AG04450 (cell line): Measurements from ENCODE around the gene KCNJ6. TPM values are rescaled to one million over a fixed set of nuclear protein-coding genes. Genes with fewer than 3 reads are reported as not detected.

ENCODE experiments used
- CTCF ChIA-PET: fragments of 300-600, 350-600 bp; formaldehyde crosslinking; extraction: SDS; loops from one replicate; lab custom pipeline; 2022; ENCODE audit warnings: antibody characterized with exemption, inconsistent platforms; lab: Charles Lee
- POLR2A ChIA-PET: fragments of 350-600 bp; formaldehyde crosslinking; extraction: SDS; loops from one replicate; lab custom pipeline; 2021; ENCODE audit warnings: antibody characterized with exemption, inconsistent platforms; lab: Yijun Ruan, JAX
- DNase-seq: peaks from one replicate; pipeline ENCODE4 v3.0.0-alpha.2; 2011; ENCODE audit warnings: low read depth, low spot score
- H3K27ac ChIP-seq: one replicate; pipeline ENCODE4 v1.5.1; 2012; ENCODE audit warnings: low read depth, low read length, control low read depth
- H3K27me3 ChIP-seq: one replicate; pipeline ENCODE4 v1.6.0; 2012; ENCODE audit warnings: low read length; ENCODE audit not compliant: control insufficient read depth, insufficient read depth
- H3K4me3 ChIP-seq: 2 replicates; pipeline ENCODE4 v1.5.1; 2011; ENCODE audit warnings: mild to moderate bottlenecking, low read depth, low read length, control low read depth
- H3K9me3 ChIP-seq: 2 replicates; pipeline ENCODE4 v1.5.1; 2012; ENCODE audit warnings: low read length; ENCODE audit not compliant: control insufficient read depth, insufficient read depth
- polyA plus RNA-seq: library from polyadenylated mRNA; depleted of rRNA; stranded (reverse); fragments of >200 nt; gene quantifications from 2 replicates; pipeline ENCODE4 v1.2.3, GENCODE V29; 2011
- TF ChIP-seq, protein P1 (sequence below): IDR thresholded peaks from 2 replicates; pipeline ENCODE4 v1.5.1; 2011; ENCODE audit warnings: low read depth, low read length, control low read depth, inconsistent platforms

KCNJ6 gene
- polyA plus RNA-seq, 1 experiment: 0.02 TPM

DNA sequence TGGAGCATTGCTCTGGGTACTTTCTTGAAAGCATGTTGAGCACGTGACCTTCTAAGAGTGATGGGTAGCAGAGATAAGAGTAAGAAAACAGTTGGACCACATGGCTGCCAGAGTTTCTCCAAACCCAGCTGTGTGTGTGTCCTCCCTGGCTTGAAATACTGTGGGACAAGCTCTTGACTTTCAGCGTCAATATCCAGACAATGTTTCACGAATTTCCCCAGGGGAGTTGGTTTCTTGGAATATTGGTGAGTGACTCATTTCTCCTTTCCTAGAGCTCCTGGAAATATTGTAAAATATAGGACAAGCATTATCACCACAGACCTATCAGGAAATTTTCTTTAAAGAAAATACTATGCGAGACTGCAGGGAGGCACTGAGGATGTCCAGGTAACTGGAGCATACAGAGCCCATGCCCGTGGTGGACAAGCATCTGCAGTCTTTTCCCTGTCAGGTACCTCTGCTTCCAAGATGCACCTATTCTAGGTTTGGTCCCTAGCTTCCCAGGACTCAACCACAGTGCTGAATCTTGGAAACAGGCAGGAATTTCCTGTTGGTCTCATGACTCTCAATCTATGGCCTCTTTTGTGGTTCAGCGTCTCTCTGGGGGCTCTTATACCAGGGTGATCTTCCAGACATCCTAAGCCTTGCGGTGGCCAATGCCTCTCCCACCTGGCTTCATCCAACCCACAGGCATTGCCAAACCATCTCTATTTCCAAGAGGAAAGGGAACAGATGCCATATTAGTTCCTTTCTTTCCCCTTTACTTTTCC lies 67.4 kb downstream of the KCNJ6 start:
- TF ChIP-seq, protein P1, sequence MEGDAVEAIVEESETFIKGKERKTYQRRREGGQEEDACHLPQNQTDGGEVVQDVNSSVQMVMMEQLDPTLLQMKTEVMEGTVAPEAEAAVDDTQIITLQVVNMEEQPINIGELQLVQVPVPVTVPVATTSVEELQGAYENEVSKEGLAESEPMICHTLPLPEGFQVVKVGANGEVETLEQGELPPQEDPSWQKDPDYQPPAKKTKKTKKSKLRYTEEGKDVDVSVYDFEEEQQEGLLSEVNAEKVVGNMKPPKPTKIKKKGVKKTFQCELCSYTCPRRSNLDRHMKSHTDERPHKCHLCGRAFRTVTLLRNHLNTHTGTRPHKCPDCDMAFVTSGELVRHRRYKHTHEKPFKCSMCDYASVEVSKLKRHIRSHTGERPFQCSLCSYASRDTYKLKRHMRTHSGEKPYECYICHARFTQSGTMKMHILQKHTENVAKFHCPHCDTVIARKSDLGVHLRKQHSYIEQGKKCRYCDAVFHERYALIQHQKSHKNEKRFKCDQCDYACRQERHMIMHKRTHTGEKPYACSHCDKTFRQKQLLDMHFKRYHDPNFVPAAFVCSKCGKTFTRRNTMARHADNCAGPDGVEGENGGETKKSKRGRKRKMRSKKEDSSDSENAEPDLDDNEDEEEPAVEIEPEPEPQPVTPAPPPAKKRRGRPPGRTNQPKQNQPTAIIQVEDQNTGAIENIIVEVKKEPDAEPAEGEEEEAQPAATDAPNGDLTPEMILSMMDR: no peak
- no peak overlapping the region for H3K4me3 ChIP-seq
- no peaks in the 10 kb centered on the region; the same call in none of the 2 replicates for H3K9me3 ChIP-seq
- no peaks in the 10 kb centered on the region for H3K27me3 ChIP-seq
- no peak for DNase-seq
- ChIA-PET POLR2A (no interaction called here), CTCF (interaction anchor here (0.7 kb wide), 1 partner anchor 137 kb away, joined by 4 read pairs; no protein-coding TSS in a partner anchor)
- H3K27ac ChIP-seq: peak overlapping the region; percentile 76

DNA sequence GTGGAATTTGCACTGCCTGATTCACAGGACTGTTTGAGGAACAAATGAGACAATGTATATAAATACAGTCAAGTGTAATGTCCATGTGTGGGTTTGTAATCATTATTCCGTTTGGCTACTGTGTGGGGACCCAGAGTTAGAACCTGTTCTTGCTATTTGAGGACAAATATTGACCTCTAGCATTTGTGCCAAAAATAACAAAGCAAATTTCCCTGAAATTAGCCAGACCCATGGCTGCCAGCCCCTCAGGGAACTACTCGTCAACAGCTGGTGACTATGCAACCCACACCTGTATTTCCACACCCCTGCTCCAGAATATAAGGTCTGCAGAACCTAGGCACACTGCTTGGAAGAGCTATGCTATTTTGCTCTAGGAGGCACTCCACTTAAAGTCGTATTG lies 70.7 kb downstream of the KCNJ6 start:
- TF ChIP-seq, protein P1: no peak
- Histone ChIP-seq H3K9me3 (no peaks in the 10 kb centered on the region; the same call in 1 of the 2 replicates), H3K4me3 (no peak overlapping the region), H3K27me3 (no peaks in the 10 kb centered on the region), H3K27ac (no peak overlapping the region)
- DNase-seq: no peak
- ChIA-PET CTCF (no interaction called here), POLR2A (interaction anchor here (1.8 kb wide), 1 partner anchor 10 kb away, joined by 5 read pairs; no protein-coding TSS in a partner anchor)

DNA sequence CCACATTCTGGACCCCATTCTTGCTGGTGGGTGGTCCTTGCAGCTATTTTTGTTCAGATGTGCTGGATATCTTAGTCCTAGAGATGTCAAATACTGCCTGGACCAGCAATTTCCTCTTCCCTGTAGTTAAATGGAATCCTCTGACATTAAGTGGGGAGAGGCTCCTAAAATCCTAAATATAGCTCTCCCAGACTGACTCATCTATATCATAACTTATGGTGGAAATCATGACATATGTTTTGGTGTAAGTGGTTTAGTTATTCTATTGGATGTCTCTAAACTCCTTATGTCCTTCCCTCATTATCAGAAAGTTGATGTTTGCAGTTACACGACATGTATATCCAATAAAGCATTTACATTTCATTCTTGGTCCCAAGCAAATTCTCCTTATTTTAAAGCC lies 73.1 kb downstream of the KCNJ6 start:
- no peaks in the 10 kb centered on the region for H3K27me3 ChIP-seq
- DNase-seq: no peak
- no peak overlapping the region for H3K27ac ChIP-seq
- no peak overlapping the region for H3K4me3 ChIP-seq
- ChIA-PET CTCF (interaction anchor here (1.9 kb wide), 1 partner anchor 131 kb away, joined by 5 read pairs; no protein-coding TSS in a partner anchor), POLR2A (no interaction called here)
- TF ChIP-seq, protein P1: no peak
- no peaks in the 10 kb centered on the region; the same call in 1 of the 2 replicates for H3K9me3 ChIP-seq

DNA sequence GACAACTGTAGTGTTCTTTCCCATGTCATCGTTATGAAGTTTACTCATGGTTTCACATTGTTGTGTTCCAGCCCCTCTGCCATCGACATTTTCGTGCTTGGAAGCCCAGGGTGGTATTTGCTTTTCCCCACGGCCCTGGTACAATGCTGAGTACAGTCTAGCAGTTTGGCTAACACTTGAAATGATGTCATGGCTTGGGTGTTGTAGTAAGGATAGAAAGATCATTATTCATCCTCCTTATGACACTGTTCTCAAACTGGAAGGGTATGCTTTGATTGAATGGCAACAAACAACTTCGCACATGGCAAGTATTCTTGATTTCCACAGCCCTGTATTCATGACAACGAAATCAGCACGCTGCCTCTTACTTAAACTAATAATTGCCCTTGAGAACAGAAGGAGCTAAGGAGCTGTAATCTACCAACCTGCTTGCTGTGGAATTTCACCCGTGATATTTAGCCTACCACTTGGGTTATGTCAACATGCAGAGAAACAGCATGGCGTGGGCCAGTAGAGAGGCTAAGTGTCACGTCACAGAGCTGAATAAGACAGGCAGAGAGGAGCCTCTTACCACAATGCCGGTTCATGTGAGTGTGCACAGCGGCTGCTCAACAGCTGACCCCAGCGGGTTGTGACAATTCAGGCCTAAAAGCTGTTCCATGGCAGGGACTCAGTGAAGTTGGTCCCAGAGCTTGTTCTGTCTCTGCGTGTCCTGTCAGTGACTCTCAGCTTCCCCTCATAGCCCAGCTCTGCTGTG lies 73.9 kb downstream of the KCNJ6 start:
- CTCF ChIA-PET: interaction anchor here (1.9 kb wide), 1 partner anchor 130 kb away, joined by 5 read pairs; no protein-coding TSS in a partner anchor
- no peak for DNase-seq
- POLR2A ChIA-PET: no interaction called here

More for the DNA sequence above, 73.9 kb downstream of the KCNJ6 start:
- TF ChIP-seq, protein P1: no peak
- no peak overlapping the region for H3K4me3 ChIP-seq
- no peaks in the 10 kb centered on the region for H3K27me3 ChIP-seq
- no peak overlapping the region for H3K27ac ChIP-seq
- no peaks in the 10 kb centered on the region for H3K9me3 ChIP-seq
